GM20431 (cell line): Measurements from ENCODE around the gene SMIM31.

ENCODE experiments used
- in situ Hi-C: fragments of 300-500 bp; cut with MseI, MboI; formaldehyde crosslinking; loops from one replicate; pipeline ENCODE4 v1.15.0; 2020; ENCODE audit warnings: low sequenced_read_pairs; ENCODE audit not compliant: unreplicated experiment

Gene SMIM31

GRCh38 chr4:164779811-164780216 is 25.9 kb downstream of the SMIM31 start:
- in situ Hi-C loops = loop anchor here (25.0 kb wide), 2 partner anchors 132 to 307 kb away; no protein-coding TSS in a partner anchor

- in situ Hi-C loops = loop anchor here (25.0 kb wide), 2 partner anchors 131 to 306 kb away; no protein-coding TSS in a partner anchor
These were observed 26.9 kb downstream of the SMIM31 start for GRCh38 chr4:164780839-164781238.

GRCh38 chr4:164783976-164784375 is 30.0 kb downstream of the SMIM31 start:
- in situ Hi-C loops = loop anchor here (25.0 kb wide), 2 partner anchors 128 to 303 kb away; no protein-coding TSS in a partner anchor

- in situ Hi-C loops = loop anchor here (25.0 kb wide), 2 partner anchors 123 to 298 kb away; no protein-coding TSS in a partner anchor
These were observed 35.1 kb downstream of the SMIM31 start for GRCh38 chr4:164789047-164789446.

GRCh38 chr4:164790249-164790648 is 36.3 kb downstream of the SMIM31 start:
- in situ Hi-C loops = loop anchor here (25.0 kb wide), 2 partner anchors 122 to 297 kb away; no protein-coding TSS in a partner anchor

GRCh38 chr4:164799410-164799809 is 45.5 kb downstream of the SMIM31 start:
- in situ Hi-C loops = loop anchor here (25.0 kb wide), 2 partner anchors 113 to 288 kb away; no protein-coding TSS in a partner anchor

GRCh38 chr4:164800786-164801185 is 46.9 kb downstream of the SMIM31 start:
- in situ Hi-C loops = no loop called here

- in situ Hi-C loops = no loop called here
These were observed 48.5 kb downstream of the SMIM31 start for GRCh38 chr4:164802301-164802901.

- in situ Hi-C loops = no loop called here
These were observed 49.8 kb downstream of the SMIM31 start for GRCh38 chr4:164803702-164804101.

- in situ Hi-C loops = no loop called here
These were observed 53.7 kb downstream of the SMIM31 start for GRCh38 chr4:164807611-164808010.

GRCh38 chr4:164813554-164813953 is 59.6 kb downstream of the SMIM31 start:
- in situ Hi-C loops = no loop called here

- in situ Hi-C loops = no loop called here
These were observed 61.8 kb downstream of the SMIM31 start for GRCh38 chr4:164815711-164816110.

GRCh38 chr4:164819366-164819765 is 65.4 kb downstream of the SMIM31 start:
- in situ Hi-C loops = no loop called here

GRCh38 chr4:164821711-164822110 is 67.8 kb downstream of the SMIM31 start:
- in situ Hi-C loops = no loop called here

- in situ Hi-C loops = no loop called here
These were observed 70.7 kb downstream of the SMIM31 start for GRCh38 chr4:164824581-164824980.

- in situ Hi-C loops = no loop called here
These were observed 75.0 kb downstream of the SMIM31 start for GRCh38 chr4:164828955-164829354.

GRCh38 chr4:164846566-164846965 is 92.6 kb downstream of the SMIM31 start:
- in situ Hi-C loops = no loop called here

GRCh38 chr4:164847016-164847415 is 93.1 kb downstream of the SMIM31 start:
- in situ Hi-C loops = no loop called here

- in situ Hi-C loops = no loop called here
These were observed 94.2 kb downstream of the SMIM31 start for GRCh38 chr4:164847967-164848649.
